Loucy (cell line): Measurements from ENCODE around the gene ACRBP.

ENCODE experiments used
- H2AFZ ChIP-seq: fragments of 200-600 bp; sonication (generic); 2 replicates; pipeline ENCODE4 v1.6.0; 2016; ENCODE audit warnings: antibody characterized with exemption, mild to moderate bottlenecking, low read length, moderate library complexity
- H3F3A ChIP-seq: fragments of 200-600 bp; 2 replicates; pipeline ENCODE4 v1.6.0; 2016; ENCODE audit warnings: antibody characterized with exemption, low read depth, mild to moderate bottlenecking
- H3K27me3 ChIP-seq: fragments of 200-600 bp; sonication (generic); 2 replicates; pipeline ENCODE4 v1.6.1; 2014; ENCODE audit warnings: low read length, mild to moderate bottlenecking; ENCODE audit not compliant: insufficient read depth, poor library complexity, severe bottlenecking
- H3K36me3 ChIP-seq: fragments of 200-600 bp; sonication (generic); 2 replicates; pipeline ENCODE4 v1.6.1; 2016; ENCODE audit warnings: low read length; ENCODE audit not compliant: insufficient read depth
- H3K4me1 ChIP-seq: fragments of 200-600 bp; sonication (generic); 2 replicates; pipeline ENCODE4 v1.5.1; 2014; ENCODE audit warnings: low read length, mild to moderate bottlenecking; ENCODE audit not compliant: insufficient read depth, poor library complexity, severe bottlenecking
- H3K4me2 ChIP-seq: fragments of 200-600 bp; sonication (generic); 2 replicates; pipeline ENCODE4 v1.6.0; 2014; ENCODE audit warnings: antibody characterized with exemption, low read length, low read depth, mild to moderate bottlenecking; ENCODE audit not compliant: poor library complexity, severe bottlenecking
- H3K4me3 ChIP-seq: fragments of 200-600 bp; sonication (generic); 2 replicates; pipeline ENCODE4 v1.5.1; 2014; ENCODE audit warnings: low read length, mild to moderate bottlenecking, mixed read lengths; ENCODE audit not compliant: poor library complexity, severe bottlenecking
- H3K79me2 ChIP-seq: fragments of 200-600 bp; sonication (generic); 2 replicates; pipeline ENCODE4 v1.6.1; 2014; ENCODE audit warnings: low read length; ENCODE audit not compliant: insufficient read depth
- H3K9ac ChIP-seq: fragments of 200-600 bp; sonication (generic); 2 replicates; pipeline ENCODE4 v1.6.0; 2014; ENCODE audit warnings: mild to moderate bottlenecking, low read depth, low read length, moderate library complexity; ENCODE audit not compliant: poor library complexity, severe bottlenecking
- H3K9me2 ChIP-seq: fragments of 200-600 bp; sonication (generic); replicated peaks from 2 replicates; pipeline ENCODE4 v1.6.1; 2016; ENCODE audit warnings: low read depth, low read length, mixed read lengths
- H3K9me3 ChIP-seq: fragments of 200-600 bp; sonication (generic); 2 replicates; pipeline ENCODE4 v1.6.1; 2014; ENCODE audit warnings: mild to moderate bottlenecking, antibody characterized with exemption, low read length, low read depth; ENCODE audit not compliant: insufficient read depth
- H4K20me1 ChIP-seq: fragments of 200-600 bp; sonication (generic); 2 replicates; pipeline ENCODE4 v1.6.0; 2014; ENCODE audit warnings: antibody characterized with exemption, low read length, mild to moderate bottlenecking; ENCODE audit not compliant: insufficient read depth, poor library complexity, severe bottlenecking
- CTCF ChIP-seq: fragments of 200-600 bp; sonication (generic); conservative IDR thresholded peaks from 2 replicates; pipeline ENCODE4 v1.5.1; 2014; ENCODE audit warnings: mild to moderate bottlenecking, antibody characterized with exemption, low read length
- EZH2phosphoT487 ChIP-seq: fragments of 200-600 bp; IDR thresholded peaks from 2 replicates; pipeline ENCODE4 v1.6.1; 2018; ENCODE audit warnings: antibody characterized with exemption, mild to moderate bottlenecking, moderate library complexity, borderline replicate concordance

The ACRBP gene

GRCh38 chr12:6688999-6689882 lies 42.0 kb upstream of the ACRBP start, which contains the start of gene ZNF384:
Gene ZNF384, minus strand, starts transcription at chr12:6689375. Its CDS starts 9,855 bp downstream, at chr12:6679520.
- H3K79me2 ChIP-seq = peaks cover 57% of the 10 kb centered on the region
- TF ChIP-seq EZH2phosphoT487 = no peak
- TF ChIP-seq CTCF = no peak
- H3K4me3 ChIP-seq = peak within 1 kb of the TSS; percentile 87
- no peaks in the 10 kb centered on the region for H3K36me3 ChIP-seq
- peak within 1 kb of the TSS; percentile 65 for H2AFZ ChIP-seq
- H3K9me3 ChIP-seq = no peaks in the 10 kb centered on the region
- H3K4me2 ChIP-seq = peak within 1 kb of the TSS; percentile 100
- 0 out of 2 replicates have a peak, but pooled peaks cover 3% of the 10 kb centered on the region for H3F3A ChIP-seq
- H3K4me1 ChIP-seq = peaks cover 36% of the 10 kb centered on the region
- H3K9me2 ChIP-seq = no peaks in the 10 kb centered on the region
- peak within 1 kb of the TSS; percentile 96 for H3K9ac ChIP-seq
- no peaks in the 10 kb centered on the region for H3K27me3 ChIP-seq
- peaks cover 32% of the 10 kb centered on the region for H4K20me1 ChIP-seq

GRCh38 chr12:6688543-6688998 lies 41.3 kb upstream of the ACRBP start:
- H3K79me2 ChIP-seq = peaks cover 63% of the 10 kb centered on the region
- H3K4me1 ChIP-seq = peaks cover 41% of the 10 kb centered on the region
- H3K4me2 ChIP-seq = peak overlapping the region; percentile 100
- no peaks in the 10 kb centered on the region for H3K27me3 ChIP-seq
- H3K9me3 ChIP-seq = no peaks in the 10 kb centered on the region
- H3K36me3 ChIP-seq = no peaks in the 10 kb centered on the region
- H3K9ac ChIP-seq = peak overlapping the region; percentile 96
- H4K20me1 ChIP-seq = peaks cover 37% of the 10 kb centered on the region
- H2AFZ ChIP-seq = peak overlapping the region; percentile 65
- TF ChIP-seq EZH2phosphoT487 (no peak), CTCF (no peak)
- no peaks in the 10 kb centered on the region for H3K9me2 ChIP-seq
- peak overlapping the region; percentile 87 for H3K4me3 ChIP-seq
- H3F3A ChIP-seq = 0 out of 2 replicates have a peak, but pooled peaks cover 3% of the 10 kb centered on the region

- Histone ChIP-seq H3K4me3 (peak overlapping the region; percentile 87), H3K9me2 (no peaks in the 10 kb centered on the region), H3K9ac (peak overlapping the region; percentile 96), H3K79me2 (peaks cover 89% of the 10 kb centered on the region), H3K36me3 (no peaks in the 10 kb centered on the region; the same call in 1 of the 2 replicates), H2AFZ (no peak overlapping the region), H3K4me1 (peaks cover 53% of the 10 kb centered on the region), H3K4me2 (peak overlapping the region; percentile 100), H3F3A (no peaks in the 10 kb centered on the region), H4K20me1 (peaks cover 55% of the 10 kb centered on the region), H3K27me3 (no peaks in the 10 kb centered on the region), H3K9me3 (no peaks in the 10 kb centered on the region)
- TF ChIP-seq CTCF = no peak
- no peak for TF ChIP-seq EZH2phosphoT487
Measured at GRCh38 chr12:6685814-6686213, 38.6 kb upstream of the ACRBP start.
